GM12892 (cell line): ENCODE data around the gene RNASE9.

Experiments
- POLR2A ChIP-seq: IDR thresholded peaks from 2 replicates; pipeline ENCODE4 v1.6.1; 2011; ENCODE audit warnings: low read depth, low read length, control low read depth
- POLR2AphosphoS5 ChIP-seq: IDR thresholded peaks from 2 replicates; pipeline ENCODE4 v1.6.1; 2011; ENCODE audit warnings: low read depth, low read length, control low read depth

DNA sequence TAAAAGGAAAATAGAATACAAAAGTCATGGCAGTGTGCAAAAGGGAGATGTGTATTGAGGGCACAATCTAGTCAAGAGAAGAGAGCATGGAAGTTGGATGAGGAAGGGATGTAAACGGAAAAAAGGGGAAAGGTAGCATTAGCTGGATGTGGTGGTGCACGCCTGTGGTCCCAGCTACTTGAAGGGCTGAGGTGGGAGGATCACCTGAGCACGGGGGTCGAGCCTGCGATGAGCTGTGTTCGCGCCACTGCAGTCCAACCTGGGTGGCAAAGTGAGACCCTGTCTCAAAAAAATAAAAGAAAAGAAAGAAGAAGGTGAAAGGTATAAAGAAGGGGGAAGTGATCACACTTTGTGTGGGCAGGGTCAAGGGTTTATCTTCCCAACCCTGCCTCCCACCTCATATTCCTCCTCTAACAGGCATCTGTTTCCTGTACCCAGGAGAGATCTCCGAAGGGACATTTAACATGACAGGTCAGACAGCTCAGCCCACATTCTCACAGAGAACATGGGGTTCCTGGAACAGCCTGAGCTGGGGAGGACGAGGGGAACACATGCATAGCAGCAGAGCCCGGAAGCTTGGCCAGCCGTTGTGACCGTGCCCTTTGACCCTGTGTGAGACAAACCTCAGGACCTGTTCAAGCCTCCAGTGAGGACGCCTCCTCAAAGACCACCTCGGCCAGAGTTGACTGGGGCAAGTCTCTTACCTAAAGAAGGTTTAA, 18.1 kb upstream of the RNASE9 start:
- TF ChIP-seq POLR2A (no peak), POLR2AphosphoS5 (no peak)
